SK-N-SH (cell line): Measurements from ENCODE around the gene PRDX5. TPM values are rescaled to one million over a fixed set of nuclear protein-coding genes. Genes with fewer than 3 reads are reported as not detected.

Experiments used
- CTCF ChIA-PET: fragments of 300-600, 350-600 bp; formaldehyde crosslinking; extraction: SDS; loops from one replicate; lab custom pipeline; 2021; lab: Yijun Ruan, JAX
- POLR2A ChIA-PET: fragments of 350-600 bp; sonication (Branson Sonifier 250); formaldehyde crosslinking; extraction: SDS; loops from one replicate; lab custom pipeline; 2020; ENCODE audit warnings: antibody characterized with exemption, inconsistent platforms; lab: Yijun Ruan, JAX
- DNase-seq: peaks from one replicate; pipeline ENCODE4 v3.0.0; 2012
- H2AFZ ChIP-seq: fragments of 200-600 bp; sonication (generic); 2 replicates; pipeline ENCODE4 v1.8.1; 2016; ENCODE audit warnings: antibody characterized with exemption, mild to moderate bottlenecking, low read depth
- H3F3A ChIP-seq: fragments of 200-600 bp; sonication (generic); replicated peaks from 2 replicates; pipeline ENCODE3; 2016; ENCODE audit warnings: antibody characterized with exemption, mild to moderate bottlenecking; ENCODE audit not compliant: insufficient read depth
- H3K27ac ChIP-seq, 2 experiments: fragments of 200-500 bp in 1 of 2; fragments of 200-600 bp in 1 of 2; sonication (Bioruptor generic) in 1 of 2; sonication (generic), shearing (Covaris generic) in 1 of 2; 2 replicates each; pipeline versions ENCODE4 v1.5.1 to v1.6.1; 2014 to 2016; ENCODE audit warnings: low read depth in 2 of 2, inconsistent platforms in 1 of 2, low read length in 1 of 2, mild to moderate bottlenecking in 1 of 2, mixed read lengths in 1 of 2
- H3K27me3 ChIP-seq: fragments of 200-600 bp; sonication (generic), shearing (Covaris generic); 2 replicates; pipeline ENCODE4 v1.6.1; 2016; ENCODE audit warnings: mixed run types; ENCODE audit not compliant: insufficient read depth
- H3K36me3 ChIP-seq, 2 experiments: fragments of 200-500 bp in 1 of 2; fragments of 200-600 bp in 1 of 2; sonication (Bioruptor generic) in 1 of 2; sonication (generic) in 1 of 2; replicated peaks in 1 of 2; 2 replicates each; pipeline versions ENCODE3 to v1.5.1; 2014 to 2016; ENCODE audit warnings: low read length in 1 of 2, mild to moderate bottlenecking in 1 of 2; ENCODE audit not compliant: insufficient read depth in 2 of 2, control insufficient read depth in 1 of 2
- H3K4me1 ChIP-seq, 2 experiments: fragments of 200-500 bp in 1 of 2; fragments of 200-600 bp in 1 of 2; sonication (Bioruptor generic) in 1 of 2; sonication (generic), shearing (Covaris generic) in 1 of 2; 2 replicates each; pipeline versions ENCODE4 v1.5.1 to v1.6.1; 2014 to 2016; ENCODE audit warnings: low read depth in 1 of 2, low read length in 1 of 2, mixed run types in 1 of 2; ENCODE audit not compliant: insufficient read depth in 2 of 2, control insufficient read depth in 1 of 2
- H3K4me2 ChIP-seq: fragments of 200-600 bp; sonication (generic), shearing (Covaris generic); 2 replicates; pipeline ENCODE4 v1.6.1; 2017; ENCODE audit warnings: mixed run types
- H3K4me3 ChIP-seq, 2 experiments: fragments of 200-500 bp in 1 of 2; fragments of 200-600 bp in 1 of 2; sonication (Bioruptor generic) in 1 of 2; sonication (generic), shearing (Covaris generic) in 1 of 2; 2 replicates each; pipeline versions ENCODE4 v1.5.1 to v1.8.1; 2014 to 2016; ENCODE audit warnings: low read depth in 2 of 2, inconsistent platforms in 1 of 2, low read length in 1 of 2, mild to moderate bottlenecking in 1 of 2, mixed read lengths in 1 of 2, moderate library complexity in 1 of 2
- H3K79me2 ChIP-seq: fragments of 200-600 bp; sonication (generic); 2 replicates; pipeline ENCODE4 v1.8.1; 2017; ENCODE audit warnings: mild to moderate bottlenecking; ENCODE audit not compliant: insufficient read depth
- H3K9ac ChIP-seq: fragments of 200-600 bp; sonication (generic); 2 replicates; pipeline ENCODE4 v1.6.1; 2017; ENCODE audit warnings: mixed run types
- H3K9me2 ChIP-seq: fragments of 200-600 bp; sonication (generic); 2 replicates; pipeline ENCODE4 v1.6.1; 2017; ENCODE audit warnings: mixed run types
- H3K9me3 ChIP-seq: fragments of 200-600 bp; sonication (generic); 2 replicates; pipeline ENCODE4 v1.6.1; 2017; ENCODE audit warnings: mixed run types, mild to moderate bottlenecking, moderate library complexity
- H4K20me1 ChIP-seq: fragments of 200-600 bp; sonication (generic); 2 replicates; pipeline ENCODE4 v1.6.1; 2017; ENCODE audit warnings: mild to moderate bottlenecking, mixed run types; ENCODE audit not compliant: insufficient read depth
- CTCF ChIP-seq: fragments of 200-600 bp; sonication (generic); IDR thresholded peaks from 2 replicates; pipeline ENCODE4 v1.6.1; 2017; ENCODE audit warnings: antibody characterized with exemption, mild to moderate bottlenecking, moderate library complexity
- EP300 ChIP-seq, 2 experiments: IDR thresholded peaks; 2 replicates each; pipeline versions ENCODE4 v1.4.0 to v1.6.1; 2012; ENCODE audit warnings: borderline replicate concordance in 1 of 2, low read depth in 1 of 2, low read length in 1 of 2
- GATA2 ChIP-seq: sonication (generic); formaldehyde crosslinking; IDR thresholded peaks from 2 replicates; pipeline ENCODE4 v1.5.0; 2020; ENCODE audit warnings: mild to moderate bottlenecking, missing genetic modification reagents
- MXI1 ChIP-seq: IDR thresholded peaks from 2 replicates; pipeline ENCODE4 v1.6.1; 2012; ENCODE audit warnings: mild to moderate bottlenecking, low read depth, low read length, improper control_type of control experiment
- RAD21 ChIP-seq: IDR thresholded peaks from 2 replicates; pipeline ENCODE4 v1.6.1; 2012; ENCODE audit warnings: mild to moderate bottlenecking, low read length
- RFX5 ChIP-seq: IDR thresholded peaks from 2 replicates; pipeline ENCODE4 v1.6.1; 2012; ENCODE audit warnings: mild to moderate bottlenecking, improper control_type of control experiment, low read length
- RXRA ChIP-seq: IDR thresholded peaks from 2 replicates; pipeline ENCODE4 v1.4.0; 2012; ENCODE audit warnings: low read depth, mild to moderate bottlenecking, borderline replicate concordance
- SIN3A ChIP-seq: IDR thresholded peaks from 2 replicates; pipeline ENCODE4 v1.6.1; 2012; ENCODE audit warnings: low read depth, mild to moderate bottlenecking, low read length, moderate library complexity, borderline replicate concordance
- SMC3 ChIP-seq: IDR thresholded peaks from 2 replicates; pipeline ENCODE4 v1.6.1; 2012; ENCODE audit warnings: low read depth, low read length, improper control_type of control experiment
- TAF1 ChIP-seq: IDR thresholded peaks from 2 replicates; pipeline ENCODE4 v1.6.1; 2012; ENCODE audit warnings: low read depth, mild to moderate bottlenecking, low read length, moderate library complexity, borderline replicate concordance
- TCF12 ChIP-seq: IDR thresholded peaks from 2 replicates; pipeline ENCODE4 v1.4.0; 2012
- ZBTB33 ChIP-seq: IDR thresholded peaks from 2 replicates; pipeline ENCODE4 v1.4.0; 2012; ENCODE audit warnings: low read depth, borderline replicate concordance
- WGBS: methylation state at CpG from one replicate; pipeline ENCODE4 v1.1.6; 2017; ENCODE audit warnings: low lambda C conversion rate; 5-methylcytosine and 5-hydroxymethylcytosine counted together
- polyA plus RNA-seq, 3 experiments: library from polyadenylated mRNA; depleted of rRNA; stranded (reverse); fragments of >200 nt; gene quantifications; 2 replicates each; pipeline ENCODE4 v1.2.3, GENCODE V29; 2012

PRDX5 gene
- polyA plus RNA-seq, 1 of the 3 experiments (the other 2 are of a cell fraction) = 1,000 TPM

- Histone ChIP-seq H3K27ac (no peak overlapping the region), H3K79me2 (no peaks in the 10 kb centered on the region), H3F3A (peaks cover 12% of the 10 kb centered on the region), H3K4me1 (peaks cover 10 to 20% of the 10 kb centered on the region in 2 experiments; a peak in 3 of 4 replicates), H3K27me3 (no peaks in the 10 kb centered on the region), H2AFZ (no peak overlapping the region), H3K4me2 (no peak overlapping the region), H3K9ac (no peak overlapping the region), H4K20me1 (no peaks in the 10 kb centered on the region), H3K9me2 (no peaks in the 10 kb centered on the region), H3K4me3 (no peak overlapping the region), H3K36me3 (no peaks in the 10 kb centered on the region), H3K9me3 (no peaks in the 10 kb centered on the region)
- WGBS = 77% methylated on average over 16 of the region's 20 CpGs
- ChIA-PET POLR2A (interaction anchor here (2.2 kb wide), 1 partner anchor 36 kb away, joined by 9 read pairs; the partner anchor contains the start of genes PRDX5 and TRMT112), CTCF (interaction anchor here (0.8 to 5.5 kb wide), 11 partner anchors 11 to 299 kb away, joined by 3 to 42 read pairs (median 5); partner anchors contain the start of genes PRDX5 and TRMT112)
- TF ChIP-seq TAF1 (no peak), ZBTB33 (no peak), CTCF (no peak), SMC3 (no peak), RXRA (no peak), TCF12 (no peak), RAD21 (no peak), SIN3A (no peak), GATA2 (CRISPR knock-in tag) (no peak), RFX5 (no peak), EP300 (IDR thresholded peaks at IDR 0.05; ENCODE audit: borderline replicate concordance in 1 of 2, low read depth in 1 of 2, low read length in 1 of 2) (no peak), MXI1 (no peak)
- peak; percentile 40 for DNase-seq
These were observed 36.0 kb downstream of the PRDX5 start for GRCh38 chr11:64353715-64354506.
